K562 (cell line): ENCODE measurements around the gene JUNB. TPM values are rescaled to one million over a fixed set of nuclear protein-coding genes. Genes with fewer than 3 reads are reported as not detected.

Experiments
- BDP1 ChIP-seq: IDR thresholded peaks from 3 replicates; pipeline ENCODE4 v1.6.1; 2011; ENCODE audit not compliant: insufficient read length, insufficient read depth
- CREM ChIP-seq: IDR thresholded peaks from 2 replicates; pipeline ENCODE4 v1.6.1; 2014; ENCODE audit warnings: antibody characterized with exemption, low read depth
- ESRRB ChIP-seq: fragments of 250-450 bp; sonication (Bioruptor Pico); IDR thresholded peaks from 2 replicates; pipeline ENCODE4 v1.5.0; 2020; ENCODE audit warnings: mild to moderate bottlenecking, moderate library complexity, borderline replicate concordance
- MTA1 ChIP-seq: fragments of 450-650 bp; IDR thresholded peaks from 2 replicates; pipeline ENCODE4 v1.6.1; 2017; ENCODE audit warnings: borderline replicate concordance
- NCOR1 ChIP-seq: fragments of 450-650 bp; IDR thresholded peaks from 2 replicates; pipeline ENCODE4 v1.6.1; 2016; ENCODE audit warnings: mild to moderate bottlenecking, moderate library complexity
- RAD21 ChIP-seq, 2 experiments: fragments of 250-450 bp in 1 of 2; fragments of 450-650 bp in 1 of 2; sonication (Bioruptor Pico) in 1 of 2; formaldehyde crosslinking in 1 of 2; IDR thresholded peaks in 1 of 2; conservative IDR thresholded peaks in 1 of 2; 2 replicates each; pipeline versions ENCODE4 v1.4.0 to v1.8.0; 2020 to 2022; ENCODE audit warnings: mild to moderate bottlenecking in 2 of 2, moderate library complexity in 1 of 2
- SMAD2 ChIP-seq: fragments of 150-350 bp; IDR thresholded peaks from 2 replicates; pipeline ENCODE4 v1.6.1; 2014; ENCODE audit warnings: low read depth, mild to moderate bottlenecking, low read length
- ZNF3 ChIP-seq: fragments of 250-450 bp; sonication (Bioruptor Pico); IDR thresholded peaks from 2 replicates; pipeline ENCODE4 v1.5.0; 2021; ENCODE audit warnings: mild to moderate bottlenecking, moderate library complexity
- polyA plus RNA-seq, 8 experiments: library from polyadenylated mRNA; depleted of rRNA in 4 of 8; stranded (reverse) in 5 of 8; unstranded in 3 of 8; fragments of >200 nt; fragmentation: Nextera tagmentation in 2 of 8; fragmentation: Illumina TruSeq in 1 of 8; extraction: Ambion mirVana in 2 of 8; extraction: Trizol in 1 of 8; gene quantifications; 2 replicates each; pipeline versions ENCODE4 v1.2.1 to v1.2.3, GENCODE V29; 2011 to 2014; ENCODE audit warnings: inconsistent platforms in 1 of 8, missing spikeins in 1 of 8
- total RNA-seq, 7 experiments: library from RNA; depleted of rRNA in 6 of 7; stranded (reverse); fragments of >200 nt in 6 of 7; fragmentation: Illumina TruSeq in 2 of 7; extraction: Trizol in 2 of 7; gene quantifications; 2 replicates each; pipeline versions ENCODE4 v1.2.1 to v1.2.3, GENCODE V29; 2011 to 2021; ENCODE audit warnings: low replicate concordance in 1 of 7
- TF ChIP-seq, protein P1 (sequence below), 2 experiments: fragments of 250-450 bp in 1 of 2; fragments of 450-650 bp in 1 of 2; sonication (Bioruptor Pico) in 1 of 2; IDR thresholded peaks; 2 replicates each; pipeline versions ENCODE4 v1.6.1 to v1.8.0; 2016 to 2021; ENCODE audit warnings: mild to moderate bottlenecking in 2 of 2, moderate library complexity in 2 of 2, missing compliant biosample characterization in 1 of 2, missing genetic modification characterization in 1 of 2
- TF ChIP-seq, protein P2 (sequence below): fragments of 450-650 bp; IDR thresholded peaks from 2 replicates; pipeline ENCODE4 v1.6.1; 2014; ENCODE audit warnings: low read depth, mild to moderate bottlenecking, moderate library complexity, borderline replicate concordance
- TF ChIP-seq, protein P3 (sequence below): fragments of 450-650 bp; IDR thresholded peaks from 2 replicates; pipeline ENCODE4 v1.6.1; 2016; ENCODE audit warnings: mild to moderate bottlenecking
- TF ChIP-seq, protein P4 (sequence below): IDR thresholded peaks from 2 replicates; pipeline ENCODE4 v1.6.1; 2011; ENCODE audit warnings: borderline replicate concordance, low read depth, mild to moderate bottlenecking, moderate library complexity, low read length; ENCODE audit not compliant: insufficient read depth, poor library complexity, severe bottlenecking
- TF ChIP-seq, protein P5 (sequence below): fragments of 250-450 bp; sonication (Bioruptor Pico); IDR thresholded peaks from 2 replicates; pipeline ENCODE4 v1.4.0; 2020; ENCODE audit warnings: borderline replicate concordance
- TF ChIP-seq, protein P6 (sequence below): fragments of 150-350 bp; conservative IDR thresholded peaks from 2 replicates; pipeline ENCODE4 v1.6.1; 2014; ENCODE audit warnings: low read length

JUNB gene
- total and polyA plus RNA-seq, 9 of the 15 experiments (the other 6 are each of a cell fraction or from before 2014, with no cell fraction given) = 0.23 to 88.1 (median 13.1) TPM

DNA sequence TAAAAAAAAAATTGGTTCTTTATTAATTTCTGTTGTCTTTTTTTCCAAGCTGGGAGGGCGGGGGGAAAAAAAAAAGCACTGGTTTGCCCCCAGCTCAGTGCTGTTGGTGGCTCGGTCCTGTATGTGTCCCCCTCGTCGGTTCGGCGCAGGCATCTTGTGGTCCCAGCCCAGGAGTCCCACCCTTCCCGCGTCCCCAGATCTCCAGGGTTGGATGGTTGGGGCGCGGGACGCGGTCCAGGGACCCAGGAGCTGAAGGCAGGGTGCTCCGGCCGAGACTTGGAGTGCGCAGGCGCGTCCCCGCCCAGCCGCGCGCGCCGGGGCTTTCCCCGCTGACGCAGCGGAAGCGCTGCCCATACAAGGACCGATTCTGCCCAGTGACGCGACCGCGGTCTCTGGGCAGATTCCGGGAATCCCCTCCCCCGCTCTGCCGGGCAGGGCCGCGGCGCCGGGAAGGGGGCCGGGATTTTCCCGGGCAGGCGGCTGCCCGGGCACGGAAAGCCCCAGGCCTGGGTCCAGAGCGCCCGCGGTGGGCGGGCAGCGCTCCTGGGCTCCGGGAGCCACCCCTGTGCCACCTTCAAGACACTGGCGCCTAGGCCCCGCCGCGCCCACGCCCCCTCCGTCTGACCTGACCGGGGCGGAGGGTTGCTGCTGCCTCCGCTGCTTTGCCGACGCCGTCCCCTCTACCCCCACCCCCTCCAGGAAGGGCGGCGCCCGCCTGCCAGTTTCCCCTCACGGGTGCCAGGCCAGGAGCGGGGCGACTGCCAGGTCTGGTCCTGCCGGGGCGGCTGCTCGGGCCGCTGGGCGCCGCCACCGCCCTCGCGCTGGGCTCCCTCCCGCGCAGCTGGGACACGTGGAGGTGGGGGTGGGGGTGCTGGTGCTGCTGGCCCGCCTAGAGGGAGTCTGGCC lies 2.3 kb downstream of the JUNB start (continued):
- TF ChIP-seq ZNF3 (CRISPR knock-in tag) (no peak), NCOR1 (peak; percentile 42), ESRRB (CRISPR knock-in tag) (no peak), SMAD2 (no peak), BDP1 (no peak), MTA1 (no peak), CREM (peak; percentile 93), RAD21 (CRISPR knock-in tag; conservative IDR thresholded peaks at IDR 0.05 in 1 of 2, IDR thresholded peaks at IDR 0.05 in 1 of 2) (no peak)
- TF ChIP-seq, protein P1, sequence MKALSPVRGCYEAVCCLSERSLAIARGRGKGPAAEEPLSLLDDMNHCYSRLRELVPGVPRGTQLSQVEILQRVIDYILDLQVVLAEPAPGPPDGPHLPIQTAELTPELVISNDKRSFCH (CRISPR knock-in tag; IDR thresholded peaks at IDR 0.05) = no peak
- TF ChIP-seq, protein P1 (tag; IDR thresholded peaks at IDR 0.05) = no peak; the same call in 1 of the 2 replicates
- TF ChIP-seq, protein P2, sequence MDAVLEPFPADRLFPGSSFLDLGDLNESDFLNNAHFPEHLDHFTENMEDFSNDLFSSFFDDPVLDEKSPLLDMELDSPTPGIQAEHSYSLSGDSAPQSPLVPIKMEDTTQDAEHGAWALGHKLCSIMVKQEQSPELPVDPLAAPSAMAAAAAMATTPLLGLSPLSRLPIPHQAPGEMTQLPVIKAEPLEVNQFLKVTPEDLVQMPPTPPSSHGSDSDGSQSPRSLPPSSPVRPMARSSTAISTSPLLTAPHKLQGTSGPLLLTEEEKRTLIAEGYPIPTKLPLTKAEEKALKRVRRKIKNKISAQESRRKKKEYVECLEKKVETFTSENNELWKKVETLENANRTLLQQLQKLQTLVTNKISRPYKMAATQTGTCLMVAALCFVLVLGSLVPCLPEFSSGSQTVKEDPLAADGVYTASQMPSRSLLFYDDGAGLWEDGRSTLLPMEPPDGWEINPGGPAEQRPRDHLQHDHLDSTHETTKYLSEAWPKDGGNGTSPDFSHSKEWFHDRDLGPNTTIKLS = peak; percentile 57; the same call in 1 of the 2 replicates
- TF ChIP-seq, protein P3, sequence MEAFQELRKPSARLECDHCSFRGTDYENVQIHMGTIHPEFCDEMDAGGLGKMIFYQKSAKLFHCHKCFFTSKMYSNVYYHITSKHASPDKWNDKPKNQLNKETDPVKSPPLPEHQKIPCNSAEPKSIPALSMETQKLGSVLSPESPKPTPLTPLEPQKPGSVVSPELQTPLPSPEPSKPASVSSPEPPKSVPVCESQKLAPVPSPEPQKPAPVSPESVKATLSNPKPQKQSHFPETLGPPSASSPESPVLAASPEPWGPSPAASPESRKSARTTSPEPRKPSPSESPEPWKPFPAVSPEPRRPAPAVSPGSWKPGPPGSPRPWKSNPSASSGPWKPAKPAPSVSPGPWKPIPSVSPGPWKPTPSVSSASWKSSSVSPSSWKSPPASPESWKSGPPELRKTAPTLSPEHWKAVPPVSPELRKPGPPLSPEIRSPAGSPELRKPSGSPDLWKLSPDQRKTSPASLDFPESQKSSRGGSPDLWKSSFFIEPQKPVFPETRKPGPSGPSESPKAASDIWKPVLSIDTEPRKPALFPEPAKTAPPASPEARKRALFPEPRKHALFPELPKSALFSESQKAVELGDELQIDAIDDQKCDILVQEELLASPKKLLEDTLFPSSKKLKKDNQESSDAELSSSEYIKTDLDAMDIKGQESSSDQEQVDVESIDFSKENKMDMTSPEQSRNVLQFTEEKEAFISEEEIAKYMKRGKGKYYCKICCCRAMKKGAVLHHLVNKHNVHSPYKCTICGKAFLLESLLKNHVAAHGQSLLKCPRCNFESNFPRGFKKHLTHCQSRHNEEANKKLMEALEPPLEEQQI = no peak
- TF ChIP-seq, protein P4, sequence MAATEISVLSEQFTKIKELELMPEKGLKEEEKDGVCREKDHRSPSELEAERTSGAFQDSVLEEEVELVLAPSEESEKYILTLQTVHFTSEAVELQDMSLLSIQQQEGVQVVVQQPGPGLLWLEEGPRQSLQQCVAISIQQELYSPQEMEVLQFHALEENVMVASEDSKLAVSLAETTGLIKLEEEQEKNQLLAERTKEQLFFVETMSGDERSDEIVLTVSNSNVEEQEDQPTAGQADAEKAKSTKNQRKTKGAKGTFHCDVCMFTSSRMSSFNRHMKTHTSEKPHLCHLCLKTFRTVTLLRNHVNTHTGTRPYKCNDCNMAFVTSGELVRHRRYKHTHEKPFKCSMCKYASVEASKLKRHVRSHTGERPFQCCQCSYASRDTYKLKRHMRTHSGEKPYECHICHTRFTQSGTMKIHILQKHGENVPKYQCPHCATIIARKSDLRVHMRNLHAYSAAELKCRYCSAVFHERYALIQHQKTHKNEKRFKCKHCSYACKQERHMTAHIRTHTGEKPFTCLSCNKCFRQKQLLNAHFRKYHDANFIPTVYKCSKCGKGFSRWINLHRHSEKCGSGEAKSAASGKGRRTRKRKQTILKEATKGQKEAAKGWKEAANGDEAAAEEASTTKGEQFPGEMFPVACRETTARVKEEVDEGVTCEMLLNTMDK = no peak
- TF ChIP-seq, protein P5, sequence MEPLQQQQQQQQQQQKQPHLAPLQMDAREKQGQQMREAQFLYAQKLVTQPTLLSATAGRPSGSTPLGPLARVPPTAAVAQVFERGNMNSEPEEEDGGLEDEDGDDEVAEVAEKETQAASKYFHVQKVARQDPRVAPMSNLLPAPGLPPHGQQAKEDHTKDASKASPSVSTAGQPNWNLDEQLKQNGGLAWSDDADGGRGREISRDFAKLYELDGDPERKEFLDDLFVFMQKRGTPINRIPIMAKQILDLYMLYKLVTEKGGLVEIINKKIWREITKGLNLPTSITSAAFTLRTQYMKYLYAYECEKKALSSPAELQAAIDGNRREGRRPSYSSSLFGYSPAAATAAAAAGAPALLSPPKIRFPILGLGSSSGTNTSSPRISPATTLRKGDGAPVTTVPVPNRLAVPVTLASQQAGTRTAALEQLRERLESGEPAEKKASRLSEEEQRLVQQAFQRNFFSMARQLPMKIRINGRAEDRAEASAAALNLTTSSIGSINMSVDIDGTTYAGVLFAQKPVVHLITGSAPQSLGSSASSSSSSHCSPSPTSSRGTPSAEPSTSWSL (CRISPR knock-in tag) = no peak
- TF ChIP-seq, protein P6, sequence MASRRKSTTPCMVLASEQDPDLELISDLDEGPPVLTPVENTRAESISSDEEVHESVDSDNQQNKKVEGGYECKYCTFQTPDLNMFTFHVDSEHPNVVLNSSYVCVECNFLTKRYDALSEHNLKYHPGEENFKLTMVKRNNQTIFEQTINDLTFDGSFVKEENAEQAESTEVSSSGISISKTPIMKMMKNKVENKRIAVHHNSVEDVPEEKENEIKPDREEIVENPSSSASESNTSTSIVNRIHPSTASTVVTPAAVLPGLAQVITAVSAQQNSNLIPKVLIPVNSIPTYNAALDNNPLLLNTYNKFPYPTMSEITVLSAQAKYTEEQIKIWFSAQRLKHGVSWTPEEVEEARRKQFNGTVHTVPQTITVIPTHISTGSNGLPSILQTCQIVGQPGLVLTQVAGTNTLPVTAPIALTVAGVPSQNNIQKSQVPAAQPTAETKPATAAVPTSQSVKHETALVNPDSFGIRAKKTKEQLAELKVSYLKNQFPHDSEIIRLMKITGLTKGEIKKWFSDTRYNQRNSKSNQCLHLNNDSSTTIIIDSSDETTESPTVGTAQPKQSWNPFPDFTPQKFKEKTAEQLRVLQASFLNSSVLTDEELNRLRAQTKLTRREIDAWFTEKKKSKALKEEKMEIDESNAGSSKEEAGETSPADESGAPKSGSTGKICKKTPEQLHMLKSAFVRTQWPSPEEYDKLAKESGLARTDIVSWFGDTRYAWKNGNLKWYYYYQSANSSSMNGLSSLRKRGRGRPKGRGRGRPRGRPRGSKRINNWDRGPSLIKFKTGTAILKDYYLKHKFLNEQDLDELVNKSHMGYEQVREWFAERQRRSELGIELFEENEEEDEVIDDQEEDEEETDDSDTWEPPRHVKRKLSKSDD = no peak
